ENCODE measurements around the gene NFATC1. TPM values are rescaled to one million over a fixed set of nuclear protein-coding genes. Genes with fewer than 3 reads are reported as not detected.

NFATC1 gene
- total RNA-seq, 1 donor from 2014 or later, result 5.6 TPM

GRCh38 chr18:79531386-79531785 is 135.7 kb downstream of the NFATC1 start:
- TF ChIP-seq, protein P1, sequence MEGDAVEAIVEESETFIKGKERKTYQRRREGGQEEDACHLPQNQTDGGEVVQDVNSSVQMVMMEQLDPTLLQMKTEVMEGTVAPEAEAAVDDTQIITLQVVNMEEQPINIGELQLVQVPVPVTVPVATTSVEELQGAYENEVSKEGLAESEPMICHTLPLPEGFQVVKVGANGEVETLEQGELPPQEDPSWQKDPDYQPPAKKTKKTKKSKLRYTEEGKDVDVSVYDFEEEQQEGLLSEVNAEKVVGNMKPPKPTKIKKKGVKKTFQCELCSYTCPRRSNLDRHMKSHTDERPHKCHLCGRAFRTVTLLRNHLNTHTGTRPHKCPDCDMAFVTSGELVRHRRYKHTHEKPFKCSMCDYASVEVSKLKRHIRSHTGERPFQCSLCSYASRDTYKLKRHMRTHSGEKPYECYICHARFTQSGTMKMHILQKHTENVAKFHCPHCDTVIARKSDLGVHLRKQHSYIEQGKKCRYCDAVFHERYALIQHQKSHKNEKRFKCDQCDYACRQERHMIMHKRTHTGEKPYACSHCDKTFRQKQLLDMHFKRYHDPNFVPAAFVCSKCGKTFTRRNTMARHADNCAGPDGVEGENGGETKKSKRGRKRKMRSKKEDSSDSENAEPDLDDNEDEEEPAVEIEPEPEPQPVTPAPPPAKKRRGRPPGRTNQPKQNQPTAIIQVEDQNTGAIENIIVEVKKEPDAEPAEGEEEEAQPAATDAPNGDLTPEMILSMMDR (IDR thresholded peaks at IDR 0.05; ENCODE audit: unreplicated experiment), result no peak
- Mint-ChIP-seq H3K27me3 (peaks cover 42% of the 10 kb centered on the region), H3K9me3 (ENCODE audit: low read depth) (no peaks in the 10 kb centered on the region), H3K36me3 (ENCODE audit: insufficient read depth) (no peaks in the 10 kb centered on the region), H3K27ac (no peak overlapping the region), H3K4me1 (ENCODE audit: low read depth) (no peaks in the 10 kb centered on the region), H3K4me3 (ENCODE audit: low read depth) (no peak overlapping the region)
- no peak for DNase-seq (ENCODE audit: low spot score, unreplicated experiment)

DNA sequence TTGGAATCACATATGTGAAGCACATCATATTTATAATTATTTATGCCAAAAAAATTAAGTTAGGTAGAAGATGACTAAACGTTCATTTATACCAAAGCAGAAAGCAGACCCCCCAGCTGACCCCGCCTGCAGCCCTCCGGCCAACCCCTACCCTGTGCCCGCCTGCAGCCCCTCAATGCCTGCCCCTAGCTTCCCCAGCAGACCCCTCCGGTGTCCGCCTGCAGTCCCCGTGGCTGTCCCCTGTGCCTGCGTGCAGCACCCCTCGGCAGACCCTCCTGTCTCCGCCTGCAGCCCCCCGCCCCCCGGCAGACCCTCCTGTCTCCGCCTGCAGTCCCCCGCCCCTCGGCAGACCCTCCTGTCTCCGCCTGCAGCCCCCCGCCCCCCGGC is 136.2 kb downstream of the NFATC1 start:
- H3K27ac Mint-ChIP-seq, result no peak overlapping the region
- no peaks in the 10 kb centered on the region for H3K9me3 Mint-ChIP-seq (ENCODE audit: low read depth)
- H3K4me1 Mint-ChIP-seq (ENCODE audit: low read depth), result no peaks in the 10 kb centered on the region
- H3K27me3 Mint-ChIP-seq, result peaks cover 42% of the 10 kb centered on the region
- DNase-seq (ENCODE audit: low spot score, unreplicated experiment), result no peak
- TF ChIP-seq, protein P1 (IDR thresholded peaks at IDR 0.05; ENCODE audit: unreplicated experiment), result no peak
- H3K36me3 Mint-ChIP-seq (ENCODE audit: insufficient read depth), result no peaks in the 10 kb centered on the region
- no peak overlapping the region for H3K4me3 Mint-ChIP-seq (ENCODE audit: low read depth)

- no peaks in the 10 kb centered on the region for H3K36me3 Mint-ChIP-seq (ENCODE audit: insufficient read depth)
- no peak for DNase-seq (ENCODE audit: low spot score, unreplicated experiment)
- no peak overlapping the region for H3K4me3 Mint-ChIP-seq (ENCODE audit: low read depth)
- no peaks in the 10 kb centered on the region for H3K4me1 Mint-ChIP-seq (ENCODE audit: low read depth)
- TF ChIP-seq, protein P1 (IDR thresholded peaks at IDR 0.05; ENCODE audit: unreplicated experiment), result no peak
- peaks cover 41% of the 10 kb centered on the region for H3K27me3 Mint-ChIP-seq
- no peak overlapping the region for H3K27ac Mint-ChIP-seq
- H3K9me3 Mint-ChIP-seq (ENCODE audit: low read depth), result peaks cover under 1% of the 10 kb centered on the region
Measured at GRCh38 chr18:79532313-79533007, 136.7 kb downstream of the NFATC1 start.

DNA sequence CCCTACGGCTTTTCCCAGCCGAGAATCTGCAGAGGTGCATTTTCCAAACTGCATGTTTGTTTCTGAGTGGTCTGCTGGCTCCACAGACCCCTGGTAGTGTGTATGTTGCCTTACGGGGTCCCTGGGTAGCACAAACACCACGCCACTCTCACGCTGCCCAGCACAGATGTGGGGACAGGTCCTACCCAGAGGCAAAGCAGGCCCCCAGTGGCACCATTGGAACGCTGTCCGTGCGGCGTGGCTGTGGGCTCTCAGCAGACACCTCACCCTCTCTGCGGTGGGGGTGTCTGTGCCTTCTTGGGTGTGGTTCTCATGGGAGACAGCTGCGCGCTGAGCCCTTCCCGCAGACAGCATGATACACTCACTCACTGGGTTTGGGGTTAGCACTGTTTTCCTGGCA is 137.4 kb downstream of the NFATC1 start:
- no peak for DNase-seq (ENCODE audit: low spot score, unreplicated experiment)
- Mint-ChIP-seq H3K4me1 (ENCODE audit: low read depth) (no peaks in the 10 kb centered on the region), H3K9me3 (ENCODE audit: low read depth) (peaks cover 6% of the 10 kb centered on the region), H3K27ac (no peak overlapping the region), H3K4me3 (ENCODE audit: low read depth) (no peak overlapping the region), H3K36me3 (ENCODE audit: insufficient read depth) (no peaks in the 10 kb centered on the region), H3K27me3 (peaks cover 35% of the 10 kb centered on the region)
- TF ChIP-seq, protein P1 (IDR thresholded peaks at IDR 0.05; ENCODE audit: unreplicated experiment), result no peak

- TF ChIP-seq, protein P1 (IDR thresholded peaks at IDR 0.05; ENCODE audit: unreplicated experiment), result no peak
- H3K9me3 Mint-ChIP-seq (ENCODE audit: low read depth), result peaks cover 9% of the 10 kb centered on the region
- no peak overlapping the region for H3K4me3 Mint-ChIP-seq (ENCODE audit: low read depth)
- no peaks in the 10 kb centered on the region for H3K4me1 Mint-ChIP-seq (ENCODE audit: low read depth)
- DNase-seq (ENCODE audit: low spot score, unreplicated experiment), result no peak
- H3K36me3 Mint-ChIP-seq (ENCODE audit: insufficient read depth), result no peaks in the 10 kb centered on the region
- no peak overlapping the region for H3K27ac Mint-ChIP-seq
- H3K27me3 Mint-ChIP-seq, result peaks cover 34% of the 10 kb centered on the region
Measured at GRCh38 chr18:79533591-79533990, 137.9 kb downstream of the NFATC1 start.

Measured in progenitor cell of endocrine pancreas (in vitro differentiated cells).